ENCODE data around the gene KIF22. TPM values are rescaled to one million over a fixed set of nuclear protein-coding genes. Genes with fewer than 3 reads are reported as not detected.
A peak's percentile ranks its signal among the peaks of the same experiment; 100 is the strongest.

Gene KIF22
- total RNA-seq, 1 donor from 2014 or later, result 78.3 TPM

GRCh38 chr16:29807426-29808218 is 17.1 kb downstream of the KIF22 start:
- DNase-seq (ENCODE audit: low spot score in 2 of 2, unreplicated experiment in 2 of 2), result peak; percentile 67 to 81

GRCh38 chr16:29808219-29808900 is 17.8 kb downstream of the KIF22 start:
- Mint-ChIP-seq H3K4me1 (peaks cover 68% of the 10 kb centered on the region), H3K36me3 (peaks cover 1% of the 10 kb centered on the region), H3K4me3 (peak overlapping the region; percentile 79), H3K27me3 (ENCODE audit: low read depth) (no peaks in the 10 kb centered on the region), H3K9me3 (no peaks in the 10 kb centered on the region), H3K27ac (peak overlapping the region; percentile 94)
- no peak for DNase-seq (ENCODE audit: low spot score in 2 of 2, unreplicated experiment in 2 of 2)
- no peak for TF ChIP-seq CTCF (IDR thresholded peaks at IDR 0.05; ENCODE audit: unreplicated experiment)

More at GRCh38 chr16:29807426-29808218, 17.1 kb downstream of the KIF22 start:
- TF ChIP-seq CTCF (IDR thresholded peaks at IDR 0.05; ENCODE audit: unreplicated experiment), result peak; percentile 36
- Mint-ChIP-seq H3K4me1 (peaks cover 65% of the 10 kb centered on the region), H3K27ac (peak overlapping the region; percentile 94), H3K36me3 (peaks cover 1% of the 10 kb centered on the region), H3K9me3 (no peaks in the 10 kb centered on the region), H3K27me3 (ENCODE audit: low read depth) (no peaks in the 10 kb centered on the region), H3K4me3 (peak overlapping the region; percentile 79)

- DNase-seq (ENCODE audit: low spot score in 2 of 2, unreplicated experiment in 2 of 2), result no peak
- no peaks in the 10 kb centered on the region for H3K9me3 Mint-ChIP-seq
- no peaks in the 10 kb centered on the region for H3K27me3 Mint-ChIP-seq (ENCODE audit: low read depth)
- peaks cover 1% of the 10 kb centered on the region for H3K36me3 Mint-ChIP-seq
- H3K4me3 Mint-ChIP-seq, result peak overlapping the region; percentile 79
- H3K27ac Mint-ChIP-seq, result peak overlapping the region; percentile 94
- peaks cover 64% of the 10 kb centered on the region for H3K4me1 Mint-ChIP-seq
- no peak for TF ChIP-seq CTCF (IDR thresholded peaks at IDR 0.05; ENCODE audit: unreplicated experiment)
Measured at GRCh38 chr16:29809031-29809747, 18.6 kb downstream of the KIF22 start.

DNA sequence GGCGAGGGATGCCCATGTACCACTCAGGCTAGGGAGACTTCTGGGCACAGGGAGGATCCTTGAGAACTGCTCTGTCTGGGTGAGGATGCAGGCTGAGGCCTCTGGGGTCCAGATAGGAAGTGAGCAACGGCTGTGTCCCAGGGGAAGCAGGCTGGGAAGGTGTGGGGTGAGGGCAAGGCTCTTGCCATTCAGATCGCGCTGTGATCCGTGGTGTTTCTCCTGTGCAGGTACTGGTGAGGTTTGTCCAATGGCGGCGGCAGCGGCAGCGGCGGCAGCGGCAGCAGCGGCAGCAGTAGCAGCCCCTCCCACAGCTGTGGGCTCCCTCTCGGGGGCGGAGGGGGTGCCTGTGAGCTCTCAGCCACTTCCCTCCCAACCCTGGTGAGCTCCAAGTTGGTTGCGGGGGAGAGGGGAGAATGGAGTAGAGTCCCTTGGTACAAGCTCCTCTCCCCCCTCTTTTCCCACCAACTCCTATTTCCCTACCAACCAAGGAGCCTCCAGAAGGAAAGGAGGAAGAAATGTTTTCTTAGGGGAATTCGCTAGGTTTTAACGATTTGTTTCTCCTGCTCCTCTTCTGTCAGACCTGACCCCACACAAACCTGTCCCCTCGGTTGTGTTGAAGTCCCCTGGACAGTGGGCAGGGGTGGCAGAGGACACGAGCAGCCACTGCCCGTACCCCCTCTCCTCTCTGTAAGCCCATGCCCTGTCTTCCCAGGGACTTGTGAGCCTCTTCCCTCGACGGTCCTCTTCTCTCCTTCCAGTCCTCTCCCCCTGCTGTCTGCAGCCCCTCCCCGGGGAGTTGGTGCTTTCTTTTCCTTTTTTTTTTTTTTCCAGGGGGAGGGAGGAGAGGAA is 19.5 kb downstream of the KIF22 start:
- H3K27me3 Mint-ChIP-seq (ENCODE audit: low read depth), result no peaks in the 10 kb centered on the region
- peaks cover 1% of the 10 kb centered on the region for H3K36me3 Mint-ChIP-seq
- H3K4me3 Mint-ChIP-seq, result peak overlapping the region; percentile 80
- TF ChIP-seq CTCF (IDR thresholded peaks at IDR 0.05; ENCODE audit: unreplicated experiment), result no peak
- DNase-seq (ENCODE audit: low spot score in 2 of 2, unreplicated experiment in 2 of 2), result no peak
- H3K9me3 Mint-ChIP-seq, result no peaks in the 10 kb centered on the region
- peak overlapping the region; percentile 99 for H3K27ac Mint-ChIP-seq
- peaks cover 64% of the 10 kb centered on the region for H3K4me1 Mint-ChIP-seq

DNA sequence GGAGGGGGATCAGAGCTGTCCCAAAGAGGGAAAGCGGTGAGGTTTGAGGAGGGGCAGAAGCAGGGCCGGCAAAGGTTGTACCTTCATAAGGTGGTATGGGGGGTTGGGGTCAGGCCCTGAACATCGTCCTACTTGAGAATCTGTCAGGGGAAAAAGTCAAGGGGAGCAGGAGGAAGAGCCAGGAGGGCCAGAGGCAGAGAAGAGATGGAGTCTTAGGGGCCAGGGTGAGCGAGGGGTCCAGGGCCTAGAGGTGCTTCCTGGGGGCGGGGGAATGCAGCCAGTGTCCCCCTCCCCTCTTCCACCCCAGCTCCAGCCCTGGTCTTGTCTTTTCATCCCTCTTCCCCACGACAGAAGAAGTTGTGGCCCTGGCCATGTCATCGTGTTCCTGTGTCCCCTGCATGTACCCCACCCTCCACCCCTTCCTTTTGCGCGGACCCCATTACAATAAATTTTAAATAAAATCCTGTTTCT is 20.2 kb downstream of the KIF22 start:
- Mint-ChIP-seq H3K9me3 (no peaks in the 10 kb centered on the region), H3K27me3 (ENCODE audit: low read depth) (no peaks in the 10 kb centered on the region), H3K36me3 (peaks cover 1% of the 10 kb centered on the region), H3K4me1 (peaks cover 66% of the 10 kb centered on the region), H3K27ac (peak overlapping the region; percentile 99), H3K4me3 (peak overlapping the region; percentile 80)
- no peak for TF ChIP-seq CTCF (IDR thresholded peaks at IDR 0.05; ENCODE audit: unreplicated experiment)
- no peak for DNase-seq (ENCODE audit: low spot score in 2 of 2, unreplicated experiment in 2 of 2)

Data from mesothelial cell of epicardium (in vitro differentiated cells).